ENCODE measurements around the gene KCNK15. TPM values are rescaled to one million over a fixed set of nuclear protein-coding genes. Genes with fewer than 3 reads are reported as not detected.

KCNK15 gene
- total and polyA plus RNA-seq, 4 donors, result 0.48 to 2.6 (median 1.1) TPM

GRCh38 chr20:44742304-44743079, 3.2 kb upstream of the KCNK15 start:
- H3K9me3 ChIP-seq (ENCODE audit: control insufficient read depth in 4 of 4, insufficient read depth in 3 of 4, low read length in 3 of 4), result no peaks in the 10 kb centered on the region
- H3K36me3 ChIP-seq (ENCODE audit: control insufficient read depth in 4 of 4, insufficient read depth in 4 of 4, low read length in 4 of 4), result no peaks in the 10 kb centered on the region
- DNase-seq, result no peak
- H3K4me3 ChIP-seq, result no peak overlapping the region
- ATAC-seq (ENCODE audit: insufficient read depth, low FRiP score), result no peak
- 83 to 91% methylated on average over 14 of the region's 14 CpGs for WGBS, 2 donors
- no peak overlapping the region for H3K9ac ChIP-seq (ENCODE audit: insufficient read depth in 1 of 2, low read length in 2 of 2)
- H3K4me1 ChIP-seq (ENCODE audit: control insufficient read depth in 5 of 5, insufficient read depth in 5 of 5, low read length in 5 of 5), result peaks cover 0 to 21% (median 3%) of the 10 kb centered on the region in 5 donors
- peaks cover 0 to 12% (median 5%) of the 10 kb centered on the region in 3 donors for H3K27me3 ChIP-seq (ENCODE audit: control insufficient read depth in 3 of 3, insufficient read depth in 3 of 3, low read length in 2 of 3)
- H3K27ac ChIP-seq (ENCODE audit: low read depth in 1 of 2, low read length in 1 of 2), result no peak overlapping the region
- TF ChIP-seq, protein P1, sequence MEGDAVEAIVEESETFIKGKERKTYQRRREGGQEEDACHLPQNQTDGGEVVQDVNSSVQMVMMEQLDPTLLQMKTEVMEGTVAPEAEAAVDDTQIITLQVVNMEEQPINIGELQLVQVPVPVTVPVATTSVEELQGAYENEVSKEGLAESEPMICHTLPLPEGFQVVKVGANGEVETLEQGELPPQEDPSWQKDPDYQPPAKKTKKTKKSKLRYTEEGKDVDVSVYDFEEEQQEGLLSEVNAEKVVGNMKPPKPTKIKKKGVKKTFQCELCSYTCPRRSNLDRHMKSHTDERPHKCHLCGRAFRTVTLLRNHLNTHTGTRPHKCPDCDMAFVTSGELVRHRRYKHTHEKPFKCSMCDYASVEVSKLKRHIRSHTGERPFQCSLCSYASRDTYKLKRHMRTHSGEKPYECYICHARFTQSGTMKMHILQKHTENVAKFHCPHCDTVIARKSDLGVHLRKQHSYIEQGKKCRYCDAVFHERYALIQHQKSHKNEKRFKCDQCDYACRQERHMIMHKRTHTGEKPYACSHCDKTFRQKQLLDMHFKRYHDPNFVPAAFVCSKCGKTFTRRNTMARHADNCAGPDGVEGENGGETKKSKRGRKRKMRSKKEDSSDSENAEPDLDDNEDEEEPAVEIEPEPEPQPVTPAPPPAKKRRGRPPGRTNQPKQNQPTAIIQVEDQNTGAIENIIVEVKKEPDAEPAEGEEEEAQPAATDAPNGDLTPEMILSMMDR (IDR thresholded peaks at IDR 0.05; ENCODE audit: control extremely low read depth, extremely low read depth), result no peak

DNA sequence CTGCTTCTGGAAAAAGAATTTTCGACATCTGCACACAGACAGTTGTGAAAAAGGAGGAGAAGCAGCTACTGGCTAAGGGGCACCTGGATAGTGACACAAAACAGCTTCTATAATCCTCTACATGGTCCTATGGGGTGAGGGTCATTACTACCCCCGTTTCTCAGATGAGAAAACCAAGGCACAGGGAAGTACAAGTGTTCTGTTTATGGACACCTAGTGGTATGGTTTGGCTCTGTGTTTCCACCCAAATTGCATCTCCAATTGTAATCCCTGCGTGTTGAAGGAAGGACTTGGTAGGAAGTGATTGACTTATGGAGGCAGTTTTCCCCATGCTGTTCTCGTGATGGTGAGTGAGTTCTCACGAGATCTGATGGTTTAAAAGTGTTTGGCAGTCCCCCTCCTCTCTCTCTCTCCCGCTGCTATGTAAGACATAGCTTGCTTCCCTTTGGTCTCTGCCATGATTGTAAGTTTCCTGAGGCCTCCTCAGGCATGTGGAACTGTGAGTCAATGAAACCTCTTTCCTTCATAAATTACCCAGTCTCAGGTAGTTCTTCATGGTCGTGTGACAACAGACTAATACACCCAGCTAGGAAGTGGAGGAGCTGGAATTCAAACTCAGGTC, 2.5 kb upstream of the KCNK15 start:
- WGBS, 2 donors, result 78% methylated on average over 7 of the region's 7 CpGs
- H3K27ac ChIP-seq (ENCODE audit: low read depth in 1 of 2, low read length in 1 of 2), result no peak overlapping the region
- no peak overlapping the region for H3K9ac ChIP-seq (ENCODE audit: insufficient read depth in 1 of 2, low read length in 2 of 2)
- no peak for ATAC-seq (ENCODE audit: insufficient read depth, low FRiP score)
- no peak overlapping the region for H3K4me3 ChIP-seq
- H3K9me3 ChIP-seq (ENCODE audit: control insufficient read depth in 4 of 4, insufficient read depth in 3 of 4, low read length in 3 of 4), result no peaks in the 10 kb centered on the region
- no peaks in the 10 kb centered on the region for H3K36me3 ChIP-seq (ENCODE audit: control insufficient read depth in 4 of 4, insufficient read depth in 4 of 4, low read length in 4 of 4)
- H3K27me3 ChIP-seq (ENCODE audit: control insufficient read depth in 3 of 3, insufficient read depth in 3 of 3, low read length in 2 of 3), result peaks cover 0 to 12% (median 5%) of the 10 kb centered on the region in 3 donors
- DNase-seq, result no peak
- peaks cover 0 to 21% (median 3%) of the 10 kb centered on the region in 5 donors for H3K4me1 ChIP-seq (ENCODE audit: control insufficient read depth in 5 of 5, insufficient read depth in 5 of 5, low read length in 5 of 5)
- TF ChIP-seq, protein P1 (IDR thresholded peaks at IDR 0.05; ENCODE audit: control extremely low read depth, extremely low read depth), result no peak

DNA sequence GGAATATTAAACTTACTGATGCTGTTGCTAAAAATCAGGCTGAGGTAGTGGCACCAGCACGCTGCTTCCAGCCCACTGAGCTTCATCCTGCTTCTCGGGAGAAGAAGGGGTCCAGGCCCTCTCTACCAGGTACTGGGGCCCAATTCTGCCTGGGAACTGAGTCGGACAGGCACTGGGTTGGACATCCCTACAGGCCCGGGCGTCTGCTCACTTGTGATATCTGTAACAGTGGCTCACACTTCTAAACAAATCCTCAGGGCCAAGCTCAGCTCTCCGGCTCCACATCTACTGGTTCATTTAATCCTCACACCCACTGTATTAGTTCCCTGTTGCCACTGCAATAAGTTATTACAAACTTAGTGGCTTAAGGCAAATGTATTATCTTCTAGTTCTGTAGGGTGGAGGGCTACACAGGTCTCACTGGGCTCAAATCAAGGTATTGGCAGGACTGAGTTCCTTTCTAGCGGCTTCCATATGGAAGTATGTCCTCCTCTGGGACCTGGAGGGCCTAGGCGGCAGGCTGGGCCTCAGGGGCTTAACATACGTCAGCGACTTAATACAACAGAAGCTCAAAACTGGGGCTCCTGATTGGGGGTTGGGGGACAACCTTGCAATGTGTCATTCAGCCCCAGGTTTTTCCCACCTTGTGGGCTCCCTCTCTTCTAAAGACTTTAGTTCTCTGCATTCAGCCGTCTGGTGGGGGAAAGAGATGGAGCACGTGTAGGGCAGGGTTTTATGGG, 1.6 kb upstream of the KCNK15 start:
- DNase-seq, result no peak
- Histone ChIP-seq H3K27me3 (ENCODE audit: control insufficient read depth in 3 of 3, insufficient read depth in 3 of 3, low read length in 2 of 3) (peaks cover 0 to 14% (median 7%) of the 10 kb centered on the region in 3 donors), H3K4me3 (no peak overlapping the region), H3K9me3 (ENCODE audit: control insufficient read depth in 4 of 4, insufficient read depth in 3 of 4, low read length in 3 of 4) (no peaks in the 10 kb centered on the region), H3K27ac (ENCODE audit: low read depth in 1 of 2, low read length in 1 of 2) (no peak overlapping the region), H3K4me1 (ENCODE audit: control insufficient read depth in 5 of 5, insufficient read depth in 5 of 5, low read length in 5 of 5) (peaks cover 0 to 20% (median 3%) of the 10 kb centered on the region in 5 donors), H3K36me3 (ENCODE audit: control insufficient read depth in 4 of 4, insufficient read depth in 4 of 4, low read length in 4 of 4) (no peaks in the 10 kb centered on the region), H3K9ac (ENCODE audit: insufficient read depth in 1 of 2, low read length in 2 of 2) (no peak overlapping the region)
- no peak for ATAC-seq (ENCODE audit: insufficient read depth, low FRiP score)
- WGBS, 2 donors, result 96 to 99% methylated on average over 12 of the region's 12 CpGs
- TF ChIP-seq, protein P1 (IDR thresholded peaks at IDR 0.05; ENCODE audit: control extremely low read depth, extremely low read depth), result no peak
